IPS DF 6.9 (cell line): Measurements from ENCODE around the gene SMPD1.
A peak's percentile ranks its signal among the peaks of the same experiment; 100 is the strongest.

ENCODE experiments used
- DNase-seq: peaks from one replicate; pipeline ENCODE4 v3.0.0-alpha.2; 2013; ENCODE audit warnings: low read depth, low spot score
- H3K27ac ChIP-seq: one replicate; pipeline ENCODE4 v1.5.1; 2013; ENCODE audit warnings: low read length, control low read depth
- H3K27me3 ChIP-seq: 2 replicates; pipeline ENCODE4 v1.6.1; 2013; ENCODE audit warnings: mild to moderate bottlenecking, low read length; ENCODE audit not compliant: control insufficient read depth, insufficient read depth
- H3K36me3 ChIP-seq: 2 replicates; pipeline ENCODE4 v1.6.1; 2013; ENCODE audit warnings: low read length; ENCODE audit not compliant: control insufficient read depth, insufficient read depth
- H3K4me1 ChIP-seq: 2 replicates; pipeline ENCODE4 v1.6.1; 2013; ENCODE audit warnings: low read length; ENCODE audit not compliant: control insufficient read depth, insufficient read depth
- H3K4me3 ChIP-seq: 2 replicates; pipeline ENCODE4 v1.5.1; 2013; ENCODE audit warnings: mild to moderate bottlenecking, low read length
- H3K9me3 ChIP-seq: 2 replicates; pipeline ENCODE4 v1.6.1; 2013; ENCODE audit warnings: low read length, inconsistent platforms; ENCODE audit not compliant: control insufficient read depth, insufficient read depth
- whole genome bisulfite sequencing: extraction: QIAGEN DNeasy Blood & Tissue Kit; methylation state at CpG from one replicate; pipeline ENCODE4 v1.1.7; 2013; ENCODE audit warnings: mixed read lengths, missing lambda C conversion rate; ENCODE audit not compliant: insufficient read length, insufficient coverage; 5-methylcytosine and 5-hydroxymethylcytosine counted together

SMPD1 gene

GRCh38 chr11:6438979-6439571, 48.8 kb downstream of the SMPD1 start:
- Histone ChIP-seq H3K9me3 (no peaks in the 10 kb centered on the region), H3K27me3 (no peaks in the 10 kb centered on the region), H3K4me1 (no peaks in the 10 kb centered on the region), H3K36me3 (no peaks in the 10 kb centered on the region), H3K27ac (no peak overlapping the region), H3K4me3 (no peak overlapping the region)
- no CpG with 5 or more reads among the region's 1 CpG for WGBS
- no peak for DNase-seq

DNA sequence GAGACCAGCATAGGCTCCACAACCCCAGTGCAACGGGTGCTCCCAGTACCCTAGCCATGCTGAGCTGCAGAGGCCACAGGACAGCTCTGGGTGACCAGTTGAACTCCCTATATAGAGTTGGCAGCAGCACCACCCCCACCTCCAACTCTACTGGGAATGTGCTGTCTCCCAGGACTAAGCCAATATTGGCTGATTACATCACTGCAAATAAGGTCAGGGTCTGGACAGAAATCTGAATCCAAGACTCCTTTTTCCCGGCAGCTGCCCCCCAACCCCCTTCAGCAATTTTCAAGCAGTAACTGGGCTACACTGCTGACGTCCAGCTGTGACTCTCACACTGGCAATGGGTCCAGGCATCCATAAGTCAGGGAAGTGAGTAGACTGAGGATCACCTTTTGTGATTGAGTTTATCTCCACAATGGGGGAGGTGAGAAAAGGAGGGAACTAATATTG, 50.7 kb downstream of the SMPD1 start, which contains the start of gene HPX:
HPX (minus strand) TSS at position 82 of the 453 bp plus-strand sequence; CDS start at position 58, 24 bp downstream.
- Histone ChIP-seq H3K36me3 (no peaks in the 10 kb centered on the region), H3K9me3 (no peaks in the 10 kb centered on the region), H3K27ac (no peak within 1 kb of the TSS), H3K4me3 (no peak within 1 kb of the TSS), H3K4me1 (no peaks in the 10 kb centered on the region), H3K27me3 (no peaks in the 10 kb centered on the region)
- WGBS, result no CpG with 5 or more reads among the region's 3 CpGs
- DNase-seq, result no peak

DNA sequence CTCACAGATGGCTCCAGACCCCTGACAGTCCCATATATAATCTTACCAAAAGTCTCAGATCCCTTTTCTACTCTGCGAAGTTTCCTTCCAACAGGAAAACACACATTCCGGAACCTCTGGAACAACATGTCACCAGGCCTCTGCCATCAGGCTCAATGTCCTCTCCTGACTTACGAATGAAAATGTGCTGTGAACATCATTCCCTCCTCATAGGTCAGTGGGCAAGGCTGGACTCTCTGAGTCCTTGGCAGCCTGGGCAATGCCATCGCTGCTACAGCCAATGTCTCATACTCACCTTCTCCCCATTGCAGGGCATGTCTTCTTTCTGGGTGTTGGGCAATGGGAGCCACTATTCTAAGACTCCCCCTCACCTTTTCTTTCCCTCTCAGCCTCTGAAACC, 52.2 kb downstream of the SMPD1 start:
- H3K4me3 ChIP-seq, result no peak overlapping the region
- no peak overlapping the region for H3K27ac ChIP-seq
- H3K36me3 ChIP-seq, result no peaks in the 10 kb centered on the region
- H3K27me3 ChIP-seq, result no peaks in the 10 kb centered on the region
- H3K4me1 ChIP-seq, result no peaks in the 10 kb centered on the region
- no CpG with 5 or more reads among the region's 4 CpGs for WGBS
- H3K9me3 ChIP-seq, result no peaks in the 10 kb centered on the region
- no peak for DNase-seq

DNA sequence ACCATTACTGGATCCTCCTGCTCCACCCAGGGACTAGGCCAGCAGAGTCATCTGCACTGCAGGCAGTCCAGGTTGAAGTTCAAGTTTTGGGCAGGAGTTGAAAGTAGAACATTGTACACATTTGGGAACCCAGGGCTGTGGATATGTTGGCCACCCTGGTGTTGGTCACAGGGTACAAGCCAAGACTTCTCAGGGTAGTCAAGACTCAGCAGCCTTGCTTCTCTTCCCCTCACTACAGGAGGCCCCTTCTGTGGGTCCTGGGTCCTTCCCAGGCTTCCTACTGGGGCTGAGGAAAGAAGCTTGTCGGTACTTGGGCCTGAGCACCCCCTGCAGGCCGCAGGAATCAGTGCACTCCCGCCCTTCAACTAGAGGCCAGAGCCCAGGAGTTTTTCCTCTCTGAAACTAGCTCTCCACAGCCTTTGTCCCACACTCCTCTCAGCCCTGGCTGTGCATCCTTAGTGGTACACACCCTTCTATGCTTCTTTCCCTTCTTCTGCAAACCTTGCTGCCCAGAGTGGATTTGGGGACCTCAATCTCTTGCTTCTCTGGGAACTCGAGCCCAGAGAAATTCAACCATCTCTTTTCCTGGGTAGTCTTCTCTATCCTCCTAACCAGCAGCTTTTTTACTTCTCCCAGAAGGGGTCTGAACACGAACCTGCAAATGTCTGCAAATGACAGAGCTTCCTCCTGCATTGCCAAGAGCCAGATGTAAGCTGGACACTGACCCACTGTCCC, 53.2 kb downstream of the SMPD1 start:
- WGBS, result no CpG with 5 or more reads among the region's 5 CpGs
- peak; percentile 35 for DNase-seq
- Histone ChIP-seq H3K36me3 (no peaks in the 10 kb centered on the region), H3K27me3 (no peaks in the 10 kb centered on the region), H3K4me3 (no peak overlapping the region), H3K9me3 (no peaks in the 10 kb centered on the region), H3K4me1 (no peaks in the 10 kb centered on the region), H3K27ac (no peak overlapping the region)
